ENCODE results near the gene HSD17B14.
"Not testable (repeated sequence)": the region's sequence is repeated elsewhere in the genome, so short reads cannot be mapped to it uniquely, and the experiment has no call there.

The HSD17B14 gene

GRCh38 chr19:48867123-48867745 lies 30.9 kb upstream of the HSD17B14 start:
- peak; percentile 75 for DNase-seq

DNA sequence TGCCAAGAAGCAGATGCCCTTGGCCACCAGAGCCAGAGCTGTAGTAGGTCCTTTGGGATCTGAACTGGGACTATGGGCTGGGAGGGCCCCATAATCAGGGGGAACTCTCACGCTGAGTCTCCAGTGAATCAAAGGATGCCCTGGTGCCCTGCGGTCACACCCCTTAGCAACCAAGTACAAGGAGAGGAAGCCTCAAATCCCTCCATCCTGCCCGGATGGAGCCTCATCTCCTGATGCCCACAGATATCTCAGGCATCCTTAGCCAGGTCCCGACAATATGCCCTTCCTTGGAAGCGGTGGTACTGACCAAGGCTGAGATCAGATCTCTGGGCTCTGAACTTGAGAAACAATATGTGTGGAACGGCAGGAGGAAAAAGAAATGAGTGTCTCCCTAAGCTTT lies 30.4 kb upstream of the HSD17B14 start:
- DNase-seq = no peak

DNA sequence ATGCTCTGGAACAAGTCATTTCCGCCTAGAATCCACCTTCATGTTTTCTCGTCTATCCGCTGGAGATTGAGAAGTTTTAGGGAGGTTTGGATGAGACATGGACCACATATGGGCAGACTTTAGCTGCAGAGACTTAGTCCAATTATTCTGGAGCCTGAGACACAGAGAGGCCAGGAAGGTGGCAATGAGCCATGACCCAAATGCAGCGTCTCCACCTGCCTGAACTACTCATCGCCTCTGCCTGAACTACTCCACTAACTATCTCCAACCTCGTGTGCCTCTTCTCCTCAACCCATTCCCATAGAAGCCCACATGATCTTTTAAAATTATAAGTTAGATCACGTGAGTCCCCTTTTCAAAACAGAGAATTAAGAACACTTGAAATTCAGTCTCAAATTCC lies 26.5 kb upstream of the HSD17B14 start:
- no peak for DNase-seq

DNA sequence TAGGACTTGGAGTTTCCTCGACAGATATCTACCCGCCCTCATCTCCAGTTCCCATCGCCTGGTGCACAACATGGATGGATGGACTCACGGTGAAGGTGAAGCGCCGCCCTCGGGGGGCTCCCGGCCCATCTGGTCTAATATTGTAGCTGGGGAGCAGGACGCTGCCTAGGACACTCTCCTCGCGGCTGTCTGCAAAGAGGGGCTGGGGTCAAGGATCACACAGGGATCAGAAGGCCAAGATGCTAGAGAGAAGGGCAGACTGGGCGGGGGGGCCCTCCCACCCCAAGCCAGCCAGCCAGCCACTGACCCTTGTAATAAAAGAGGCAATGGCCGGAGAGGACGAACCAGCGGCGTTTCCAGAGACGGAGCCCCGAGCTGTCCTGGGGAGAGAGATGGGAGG lies 25.0 kb upstream of the HSD17B14 start:
- DNase-seq = peak; percentile 23

DNA sequence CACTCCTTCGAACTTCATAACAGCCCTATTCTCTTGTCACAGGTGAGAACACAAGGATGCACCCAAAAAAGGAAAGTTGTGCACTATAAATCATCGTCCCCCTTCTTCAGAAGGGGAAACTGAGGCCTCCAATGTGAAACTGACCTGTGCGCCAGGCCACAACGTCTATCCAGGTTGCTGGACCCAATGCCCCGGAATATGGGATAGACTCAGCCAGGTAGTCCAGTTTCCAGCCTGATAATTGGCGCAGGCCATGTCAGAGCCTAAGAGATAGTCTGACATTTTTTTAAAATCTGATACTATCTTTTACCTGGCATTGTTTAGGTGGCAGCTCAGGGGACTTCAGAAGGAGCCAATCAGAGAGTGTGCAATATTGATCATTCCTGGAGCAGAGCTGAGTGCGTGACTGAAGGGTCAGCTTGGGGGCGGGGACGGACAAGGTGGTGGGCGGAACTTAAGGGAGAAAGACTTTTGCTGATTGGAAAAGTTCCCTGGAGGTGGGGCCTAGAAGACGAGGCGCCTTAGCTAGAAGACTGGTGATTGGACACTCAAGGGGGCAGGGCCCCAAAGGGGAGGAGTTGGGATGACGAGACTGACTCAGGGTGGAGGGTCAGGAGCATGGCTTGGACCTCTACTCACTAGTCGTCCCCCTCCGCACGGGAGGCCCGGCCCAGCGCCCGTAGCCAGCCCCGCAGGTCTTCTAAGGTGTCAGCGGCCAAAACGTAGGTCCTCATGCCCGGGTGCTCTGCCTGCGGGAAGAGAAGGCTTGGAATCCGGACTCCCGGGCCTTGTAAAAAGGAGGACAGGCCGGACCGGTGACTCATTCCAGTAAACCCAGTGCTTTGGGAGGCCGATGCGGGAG lies 23.7 kb upstream of the HSD17B14 start:
- peak; percentile 33 for DNase-seq

- DNase-seq = peak; percentile 29
Observed at GRCh38 chr19:48858984-48859710, 22.9 kb upstream of the HSD17B14 start.

GRCh38 chr19:48856921-48857320 lies 20.6 kb upstream of the HSD17B14 start:
- no peak for DNase-seq

DNA sequence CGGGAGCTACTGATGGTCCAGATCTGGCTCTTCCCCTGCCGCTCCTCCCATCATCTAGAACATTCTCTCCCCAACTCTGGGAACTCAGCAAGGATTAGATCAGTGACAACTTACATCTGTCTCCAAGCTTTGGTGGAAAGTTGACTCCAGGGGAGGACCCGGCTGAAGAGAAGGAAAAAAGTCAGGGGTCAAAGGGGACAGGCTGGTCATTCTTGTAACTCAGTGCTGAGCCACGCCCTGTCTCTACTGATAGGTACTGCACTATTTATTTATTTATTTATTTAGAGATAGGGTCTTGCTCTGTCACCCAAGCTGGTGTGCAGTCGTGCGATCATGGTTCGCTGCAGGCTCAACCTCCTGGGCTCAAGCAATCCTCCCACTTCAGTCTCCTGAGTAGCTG lies 17.8 kb upstream of the HSD17B14 start:
- DNase-seq = no peak

DNA sequence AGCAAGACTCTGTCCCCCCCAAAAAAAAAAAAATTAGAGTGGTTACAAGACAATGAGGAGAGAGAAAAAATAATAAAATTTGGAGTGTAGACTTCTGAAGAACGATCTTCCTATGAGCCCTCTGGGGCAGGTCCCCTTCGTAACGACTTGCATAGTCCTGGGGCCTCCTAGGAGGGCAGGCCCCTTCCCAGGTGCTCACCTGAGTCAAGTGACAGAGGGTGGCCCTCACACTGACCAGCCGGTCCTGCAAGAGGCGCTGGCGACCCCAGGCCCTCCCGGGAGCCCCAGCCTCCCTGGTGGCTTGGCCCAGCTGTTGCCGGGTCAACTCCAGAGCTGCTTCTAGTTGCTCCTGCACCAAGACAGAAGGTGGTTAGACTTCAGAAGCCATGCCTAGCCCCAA lies 17.2 kb upstream of the HSD17B14 start:
- DNase-seq = no peak

DNA sequence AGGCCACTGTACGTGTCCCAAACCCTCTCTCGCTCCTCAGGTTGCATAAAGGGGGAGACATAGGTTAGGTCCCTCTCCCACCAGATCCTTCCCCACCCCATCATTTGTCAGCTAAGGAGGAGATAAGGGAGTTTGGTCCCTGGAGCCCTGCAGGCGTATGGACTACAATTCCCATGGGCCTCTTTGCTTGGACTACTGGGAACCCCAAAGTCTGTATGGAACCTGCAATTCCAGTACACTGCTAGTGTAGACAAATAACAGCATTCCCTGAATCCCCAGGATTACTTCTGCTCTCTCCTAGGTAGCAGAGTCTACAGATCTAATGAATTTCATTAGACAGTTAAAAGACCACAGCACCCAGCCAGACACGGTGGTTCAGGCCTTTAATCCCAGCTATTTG lies 16.0 kb upstream of the HSD17B14 start:
- no peak for DNase-seq

- DNase-seq = not testable (repeated sequence)
Observed at GRCh38 chr19:48846659-48847058, 10.4 kb upstream of the HSD17B14 start.

GRCh38 chr19:48845384-48845783 lies 9.1 kb upstream of the HSD17B14 start:
- no peak for DNase-seq

DNA sequence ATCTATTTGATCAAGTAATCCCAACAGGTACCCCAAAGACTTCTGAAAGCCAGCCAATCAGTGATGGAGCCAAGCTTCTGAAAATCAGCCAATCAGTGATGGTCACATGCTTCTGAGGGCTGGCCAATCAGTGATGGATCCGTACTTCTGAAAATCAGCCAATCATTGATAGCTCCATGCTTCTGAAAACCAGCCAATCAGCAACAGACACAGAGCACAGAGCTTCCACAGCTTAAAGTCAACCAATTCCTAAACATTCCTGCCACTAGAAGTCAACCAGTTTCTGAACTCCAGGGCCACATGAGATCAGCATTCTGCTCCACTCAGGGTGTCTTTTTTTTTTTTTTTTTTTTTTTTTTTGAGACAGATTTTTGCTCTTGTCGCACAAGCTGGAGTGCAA lies 8.2 kb upstream of the HSD17B14 start:
- DNase-seq = no peak

- DNase-seq = no peak
Observed at GRCh38 chr19:48842789-48843162, 6.5 kb upstream of the HSD17B14 start.

DNA sequence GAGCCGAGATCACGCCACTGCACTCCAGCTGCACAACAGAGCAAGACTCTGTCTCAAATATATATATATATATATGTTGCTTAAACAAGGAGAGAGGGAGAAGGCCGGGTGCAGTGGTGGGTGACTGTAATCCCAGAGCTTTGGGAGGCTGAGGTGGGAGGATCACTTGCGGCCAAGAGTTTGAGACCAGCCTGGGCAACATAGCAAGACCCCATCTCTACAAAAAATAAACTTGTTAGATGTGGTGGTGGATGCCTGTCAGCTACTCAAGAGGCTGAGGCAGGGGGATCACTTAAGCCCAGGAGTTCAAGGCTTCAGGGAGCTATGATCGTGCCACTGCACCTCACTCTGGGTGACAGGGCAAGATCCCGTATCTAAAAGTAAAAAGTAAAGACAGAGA lies 5.3 kb upstream of the HSD17B14 start:
- no peak for DNase-seq

- DNase-seq = no peak
Observed at GRCh38 chr19:48841047-48841446, 4.8 kb upstream of the HSD17B14 start.

GRCh38 chr19:48837687-48838086 lies 1.4 kb upstream of the HSD17B14 start:
- no peak for DNase-seq

GRCh38 chr19:48837051-48837524 lies 797 bp upstream of the HSD17B14 start:
- peak; percentile 87 for DNase-seq

DNA sequence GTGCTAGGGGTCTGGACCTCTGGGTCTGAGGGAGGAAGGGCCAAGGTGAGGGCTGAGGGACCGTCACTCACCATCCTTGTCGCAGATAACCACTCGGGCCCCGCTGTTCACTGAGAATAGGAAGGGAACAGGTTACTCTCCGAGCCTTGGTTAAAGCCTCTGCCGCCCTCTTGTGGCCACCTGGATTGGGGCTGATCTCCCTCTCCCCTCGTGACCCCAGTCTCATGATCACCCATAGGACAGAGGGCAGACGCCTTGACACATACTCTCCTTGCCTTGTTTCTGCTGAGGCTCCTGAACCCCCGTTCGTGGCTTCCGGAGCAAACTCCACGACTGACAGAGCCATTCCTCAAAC lies 580 bp downstream of the HSD17B14 start:
- peak; percentile 87 for DNase-seq

GRCh38 chr19:48833977-48834376 lies 2.3 kb downstream of the HSD17B14 start:
- DNase-seq = no peak

- DNase-seq = no peak
Observed at GRCh38 chr19:48833049-48833448, 3.2 kb downstream of the HSD17B14 start.

GRCh38 chr19:48830965-48831364 lies 5.3 kb downstream of the HSD17B14 start:
- no peak for DNase-seq

DNA sequence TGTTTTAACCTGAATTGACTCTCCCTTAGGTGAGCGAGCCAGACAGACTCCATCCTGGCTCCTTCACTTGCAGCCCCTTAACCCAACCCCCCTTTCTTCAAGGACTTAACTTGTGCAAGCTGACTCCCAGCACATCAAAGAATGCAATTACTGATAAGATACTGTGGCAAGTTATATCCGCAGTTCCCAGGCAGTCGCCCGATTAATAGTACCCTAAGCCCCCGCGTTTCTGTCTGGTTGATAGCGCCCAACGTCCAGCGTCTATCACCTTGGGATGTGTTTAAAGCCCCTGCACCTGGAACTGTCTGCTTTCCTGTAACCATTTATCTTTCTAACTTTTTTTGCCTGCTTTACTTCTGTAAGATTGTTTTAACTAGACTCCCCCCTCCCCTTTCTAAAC lies 6.2 kb downstream of the HSD17B14 start:
- no peak for DNase-seq

DNA sequence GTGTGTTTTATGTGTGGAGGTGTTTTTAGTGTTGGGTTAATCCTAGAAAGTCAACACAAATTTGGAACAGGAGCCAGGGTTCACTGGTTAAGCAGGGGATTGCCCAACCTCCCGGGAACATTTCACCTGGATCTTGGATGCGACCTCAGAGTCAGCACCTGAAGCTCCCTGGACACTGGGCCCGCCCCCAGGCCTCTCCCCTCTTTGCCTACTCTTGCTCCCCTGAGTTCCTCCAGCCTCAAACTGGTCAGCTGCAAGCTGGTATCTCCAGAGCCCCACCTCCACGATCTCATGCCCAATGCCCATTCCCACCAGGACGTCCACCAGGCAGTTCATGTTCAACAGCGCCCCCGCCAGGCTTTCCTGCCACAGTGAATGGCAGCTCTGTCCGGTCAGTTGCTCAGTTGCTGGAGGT lies 9.7 kb downstream of the HSD17B14 start:
- DNase-seq = no peak

Measured in left hindlimb (tissue), 1 donor.